Activated CD4-positive, alpha-beta T cell treated with anti-CD3 and anti-CD28 coated beads for 24 hours (primary cell): Measurements from ENCODE around the gene LONP1.

Source experiments
- DNase-seq, 2 donors: peaks; one replicate each; pipeline ENCODE4 v3.0.0-alpha.2; 2020; ENCODE audit warnings: low read depth in 2 of 2

Gene LONP1

DNA sequence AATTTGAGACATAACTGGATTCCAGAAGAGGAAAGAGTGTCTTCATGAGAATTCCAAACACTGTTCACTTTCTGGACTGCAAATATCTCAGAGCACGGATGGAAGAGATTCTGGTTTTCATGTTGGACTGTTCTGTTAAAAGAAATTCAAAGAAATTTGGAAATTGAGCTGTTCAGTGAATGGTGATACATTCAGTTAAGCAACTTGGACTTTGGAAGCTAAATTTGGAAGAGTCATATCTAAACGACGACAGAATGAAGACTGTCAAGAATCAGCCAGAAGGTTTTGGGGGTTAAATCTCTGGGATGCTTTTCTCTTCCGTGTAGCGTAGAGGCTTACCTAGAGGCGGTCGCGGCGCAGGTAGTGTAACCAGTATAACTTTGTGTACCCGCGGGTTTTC lies 71.5 kb downstream of the LONP1 start:
- DNase-seq: no peak

DNA sequence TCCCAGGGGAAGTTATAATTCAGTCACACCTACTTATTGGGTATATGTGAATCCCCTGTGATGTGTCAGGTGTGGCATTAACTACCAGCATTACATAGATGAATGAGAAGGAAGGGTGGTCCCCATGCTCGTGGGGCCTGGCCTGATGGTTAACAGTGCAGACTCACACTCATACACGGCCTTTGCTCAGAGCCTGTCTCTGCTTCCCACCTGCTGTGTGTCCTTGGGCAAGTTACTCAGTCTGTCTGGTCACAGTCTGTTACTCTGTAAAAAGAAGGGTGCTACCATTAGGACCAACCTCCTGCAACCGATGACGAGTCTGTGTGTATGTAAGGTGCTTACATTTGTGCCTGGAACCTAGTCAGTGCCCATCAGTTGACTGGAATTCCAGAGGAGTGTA lies 73.2 kb downstream of the LONP1 start:
- DNase-seq: no peak

DNA sequence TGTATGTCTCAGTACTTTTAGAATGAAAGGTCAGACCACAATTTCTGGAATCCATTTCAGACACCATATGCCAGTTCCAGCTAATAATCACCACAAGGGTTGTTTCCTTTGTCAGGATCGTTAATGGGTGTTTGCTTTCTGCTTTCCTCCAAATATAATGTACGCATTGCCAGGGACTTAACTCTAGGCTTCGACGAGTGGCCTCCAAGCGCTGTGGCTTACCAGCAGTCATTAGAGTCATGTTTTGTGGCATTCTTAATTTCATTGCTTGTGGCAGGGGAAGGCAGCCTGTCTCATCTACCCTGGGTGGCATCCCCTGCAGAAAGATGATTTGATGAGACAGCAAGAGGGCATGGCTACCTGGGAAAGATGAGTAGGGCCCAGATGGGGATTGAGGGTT lies 74.5 kb downstream of the LONP1 start:
- no peak for DNase-seq

DNA sequence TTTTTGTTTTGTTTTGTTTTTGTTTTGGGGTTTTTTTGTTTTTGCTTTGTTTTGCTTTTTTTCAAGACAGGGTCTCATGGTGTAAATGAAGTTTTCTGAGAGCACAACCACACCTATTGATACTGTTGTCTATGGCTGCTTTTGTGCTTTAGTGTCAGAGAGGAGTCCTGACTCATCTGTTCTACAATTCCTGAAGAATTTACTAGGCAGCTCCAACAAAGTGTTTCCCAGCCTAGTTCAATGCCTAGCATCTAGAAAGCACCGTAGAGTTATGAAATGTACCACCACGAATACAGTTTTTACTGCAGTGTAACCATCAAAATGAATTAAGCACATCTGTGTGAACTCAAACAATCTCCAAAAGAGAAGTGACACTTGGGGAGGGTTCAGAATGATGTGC lies 75.9 kb downstream of the LONP1 start:
- no peak for DNase-seq

DNA sequence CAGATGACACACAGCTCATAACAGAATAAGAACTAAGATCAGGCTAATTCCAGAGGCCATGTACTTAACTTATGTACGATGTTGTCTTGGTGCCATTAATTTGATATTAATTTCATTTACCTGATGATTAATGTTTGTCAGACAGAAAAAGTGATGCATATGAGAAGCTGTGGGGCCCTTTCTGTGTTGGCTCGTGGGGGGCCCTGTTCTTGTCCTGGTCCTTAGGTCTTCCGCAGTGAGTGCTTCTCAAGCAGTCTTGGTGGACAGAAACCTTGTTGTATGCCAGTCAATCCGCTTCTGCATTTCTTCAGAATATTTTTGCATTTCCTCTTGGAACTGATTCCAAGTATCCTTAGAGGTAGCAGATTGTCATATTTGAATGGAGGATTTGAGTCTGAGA lies 76.9 kb downstream of the LONP1 start:
- no peak for DNase-seq

DNA sequence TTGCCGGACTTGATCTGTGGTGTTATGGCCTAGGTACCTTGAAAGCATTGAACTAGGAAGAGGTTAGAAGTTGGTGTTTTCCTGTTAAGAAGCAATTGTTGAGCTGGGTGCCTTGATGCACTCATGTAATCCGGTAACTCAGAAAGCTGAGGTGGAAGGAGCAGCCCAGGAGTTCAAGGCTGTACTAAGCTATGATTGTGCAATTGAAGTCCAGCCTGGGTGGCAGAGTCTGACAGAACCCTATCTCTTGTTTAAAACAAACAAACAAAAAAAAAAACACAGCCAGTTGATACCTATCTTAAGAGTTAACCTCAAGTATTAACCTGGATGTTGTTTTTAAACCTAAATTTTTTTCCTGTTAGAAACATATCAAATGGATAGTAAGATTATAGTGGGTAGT lies 77.7 kb downstream of the LONP1 start:
- no peak for DNase-seq
